Measurements from ENCODE around the gene NWD2.

NWD2 gene

DNA sequence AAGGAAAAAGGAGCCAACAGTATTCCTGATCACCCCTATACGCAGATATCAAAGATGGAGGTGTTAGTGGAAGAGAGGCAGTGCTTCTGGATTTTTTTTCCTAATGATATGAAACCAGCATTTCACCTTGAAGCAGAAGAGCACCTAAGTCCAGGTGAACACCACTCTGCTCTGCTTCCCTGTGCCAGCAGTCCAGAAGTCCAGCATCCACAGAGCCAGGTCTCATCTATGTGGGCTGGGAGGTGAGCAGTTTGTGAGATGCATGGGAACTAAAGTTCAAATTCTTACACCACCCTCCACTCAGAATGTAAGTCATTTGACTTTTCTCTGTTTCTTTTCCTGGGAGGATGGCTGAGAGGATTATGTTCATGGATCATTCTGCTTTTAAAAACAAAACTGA, 239.1 kb downstream of the NWD2 start:
- Histone ChIP-seq H3F3A (ENCODE audit: control insufficient read depth, insufficient read depth) (no peaks in the 10 kb centered on the region), H3K9me3 (ENCODE audit: control insufficient read depth, insufficient read depth, low read length) (no peaks in the 10 kb centered on the region), H4K20me1 (ENCODE audit: control insufficient read depth, insufficient read depth, low read depth, low read length) (no peaks in the 10 kb centered on the region), H3K36me3 (ENCODE audit: control insufficient read depth, low read length) (no peaks in the 10 kb centered on the region), H3K9me2 (replicated peaks; ENCODE audit: control insufficient read depth, low read length) (no peaks in the 10 kb centered on the region), H3K79me2 (ENCODE audit: control insufficient read depth, low read length) (no peaks in the 10 kb centered on the region), H3K4me1 (ENCODE audit: control insufficient read depth, low read length) (no peaks in the 10 kb centered on the region), H3K4me3 (ENCODE audit: low read length) (no peak overlapping the region), H3K4me2 (ENCODE audit: low read length) (no peak overlapping the region), H3K27ac (ENCODE audit: low read depth, low read length) (no peak overlapping the region), H3K27me3 (ENCODE audit: control insufficient read depth, low read length) (no peaks in the 10 kb centered on the region)
- TF ChIP-seq EZH2phosphoT487 (IDR thresholded peaks at IDR 0.05; ENCODE audit: borderline replicate concordance, low read length), result no peak
- TF ChIP-seq, protein P1, sequence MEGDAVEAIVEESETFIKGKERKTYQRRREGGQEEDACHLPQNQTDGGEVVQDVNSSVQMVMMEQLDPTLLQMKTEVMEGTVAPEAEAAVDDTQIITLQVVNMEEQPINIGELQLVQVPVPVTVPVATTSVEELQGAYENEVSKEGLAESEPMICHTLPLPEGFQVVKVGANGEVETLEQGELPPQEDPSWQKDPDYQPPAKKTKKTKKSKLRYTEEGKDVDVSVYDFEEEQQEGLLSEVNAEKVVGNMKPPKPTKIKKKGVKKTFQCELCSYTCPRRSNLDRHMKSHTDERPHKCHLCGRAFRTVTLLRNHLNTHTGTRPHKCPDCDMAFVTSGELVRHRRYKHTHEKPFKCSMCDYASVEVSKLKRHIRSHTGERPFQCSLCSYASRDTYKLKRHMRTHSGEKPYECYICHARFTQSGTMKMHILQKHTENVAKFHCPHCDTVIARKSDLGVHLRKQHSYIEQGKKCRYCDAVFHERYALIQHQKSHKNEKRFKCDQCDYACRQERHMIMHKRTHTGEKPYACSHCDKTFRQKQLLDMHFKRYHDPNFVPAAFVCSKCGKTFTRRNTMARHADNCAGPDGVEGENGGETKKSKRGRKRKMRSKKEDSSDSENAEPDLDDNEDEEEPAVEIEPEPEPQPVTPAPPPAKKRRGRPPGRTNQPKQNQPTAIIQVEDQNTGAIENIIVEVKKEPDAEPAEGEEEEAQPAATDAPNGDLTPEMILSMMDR (IDR thresholded peaks at IDR 0.05; ENCODE audit: low read depth, low read length, poor library complexity, severe bottlenecking), result no peak

DNA sequence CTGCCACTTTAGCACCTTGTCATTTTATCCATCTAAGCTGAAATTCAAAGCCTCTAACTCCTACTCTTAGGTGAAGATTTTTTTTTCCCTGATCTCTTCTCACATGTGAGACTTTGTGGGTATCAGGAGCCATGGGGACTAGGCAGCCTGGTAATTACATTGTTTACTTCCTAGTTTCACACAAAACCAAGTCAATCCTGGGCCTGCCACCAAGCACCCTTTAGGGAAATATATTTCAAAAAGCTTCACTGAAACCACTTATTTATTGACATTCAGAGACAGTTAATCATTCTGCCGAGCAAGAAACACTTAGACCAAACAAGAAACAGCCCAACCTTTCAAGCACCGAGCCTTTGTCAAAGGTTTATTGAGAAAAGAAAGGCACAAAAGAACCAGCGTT, 241.6 kb downstream of the NWD2 start:
- no peaks in the 10 kb centered on the region for H4K20me1 ChIP-seq (ENCODE audit: control insufficient read depth, insufficient read depth, low read depth, low read length)
- no peak overlapping the region for H3K4me2 ChIP-seq (ENCODE audit: low read length)
- H3K36me3 ChIP-seq (ENCODE audit: control insufficient read depth, low read length), result no peaks in the 10 kb centered on the region
- no peaks in the 10 kb centered on the region for H3F3A ChIP-seq (ENCODE audit: control insufficient read depth, insufficient read depth)
- H3K9me2 ChIP-seq (replicated peaks; ENCODE audit: control insufficient read depth, low read length), result no peaks in the 10 kb centered on the region
- no peak for TF ChIP-seq EZH2phosphoT487 (IDR thresholded peaks at IDR 0.05; ENCODE audit: borderline replicate concordance, low read length)
- TF ChIP-seq, protein P1 (IDR thresholded peaks at IDR 0.05; ENCODE audit: low read depth, low read length, poor library complexity, severe bottlenecking), result no peak
- no peaks in the 10 kb centered on the region for H3K79me2 ChIP-seq (ENCODE audit: control insufficient read depth, low read length)
- H3K27me3 ChIP-seq (ENCODE audit: control insufficient read depth, low read length), result no peaks in the 10 kb centered on the region
- H3K4me1 ChIP-seq (ENCODE audit: control insufficient read depth, low read length), result no peaks in the 10 kb centered on the region
- H3K27ac ChIP-seq (ENCODE audit: low read depth, low read length), result no peak overlapping the region
- H3K4me3 ChIP-seq (ENCODE audit: low read length), result no peak overlapping the region
- no peaks in the 10 kb centered on the region for H3K9me3 ChIP-seq (ENCODE audit: control insufficient read depth, insufficient read depth, low read length)

DNA sequence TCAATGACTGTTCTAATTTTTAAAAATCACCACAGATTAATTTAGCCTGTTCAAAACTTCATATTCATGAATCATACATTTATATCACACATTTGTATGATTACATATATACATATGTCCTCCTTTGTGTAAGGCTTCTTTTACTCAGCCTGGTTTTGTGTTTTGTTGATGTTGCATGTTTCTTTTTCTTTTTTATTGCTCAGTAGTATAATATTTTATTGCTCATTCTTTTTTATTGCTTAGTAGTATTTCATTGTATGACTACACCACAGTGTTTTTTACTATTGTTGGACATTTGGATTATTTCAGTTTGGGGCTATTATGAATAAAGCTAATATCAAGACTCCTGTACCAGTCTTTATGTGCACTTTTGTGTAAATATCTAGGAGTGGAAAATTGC, 243.1 kb downstream of the NWD2 start:
- H3K9me3 ChIP-seq (ENCODE audit: control insufficient read depth, insufficient read depth, low read length), result no peaks in the 10 kb centered on the region
- TF ChIP-seq, protein P1 (IDR thresholded peaks at IDR 0.05; ENCODE audit: low read depth, low read length, poor library complexity, severe bottlenecking), result no peak
- H3K27me3 ChIP-seq (ENCODE audit: control insufficient read depth, low read length), result no peaks in the 10 kb centered on the region
- no peak overlapping the region for H3K4me3 ChIP-seq (ENCODE audit: low read length)
- H3K79me2 ChIP-seq (ENCODE audit: control insufficient read depth, low read length), result no peaks in the 10 kb centered on the region
- H3K4me2 ChIP-seq (ENCODE audit: low read length), result no peak overlapping the region
- no peaks in the 10 kb centered on the region for H3K9me2 ChIP-seq (replicated peaks; ENCODE audit: control insufficient read depth, low read length)
- H3F3A ChIP-seq (ENCODE audit: control insufficient read depth, insufficient read depth), result no peaks in the 10 kb centered on the region
- no peaks in the 10 kb centered on the region for H3K4me1 ChIP-seq (ENCODE audit: control insufficient read depth, low read length)
- H4K20me1 ChIP-seq (ENCODE audit: control insufficient read depth, insufficient read depth, low read depth, low read length), result no peaks in the 10 kb centered on the region
- H3K27ac ChIP-seq (ENCODE audit: low read depth, low read length), result no peak overlapping the region
- H3K36me3 ChIP-seq (ENCODE audit: control insufficient read depth, low read length), result no peaks in the 10 kb centered on the region

DNA sequence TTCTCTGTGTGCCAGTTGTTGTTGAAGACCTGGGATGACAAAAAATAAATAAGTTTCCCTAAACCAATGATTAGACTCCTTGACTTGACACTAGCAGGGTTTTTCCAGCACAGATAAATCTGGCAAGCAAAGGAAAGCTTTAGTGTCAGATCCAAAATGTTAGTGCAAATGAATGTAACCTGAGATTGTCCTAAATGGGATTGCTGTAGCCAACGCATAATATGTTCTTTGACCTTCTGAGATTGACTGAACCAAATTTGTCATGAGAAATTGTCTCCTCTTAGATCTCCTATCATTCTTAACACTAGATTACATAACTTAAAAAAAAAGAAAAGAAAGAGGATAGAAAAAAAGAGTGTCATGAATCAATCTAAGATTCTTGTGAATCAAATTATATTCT, 245.2 kb downstream of the NWD2 start:
- Histone ChIP-seq H3K9me2 (replicated peaks; ENCODE audit: control insufficient read depth, low read length) (no peaks in the 10 kb centered on the region), H3K4me3 (ENCODE audit: low read length) (no peak overlapping the region), H4K20me1 (ENCODE audit: control insufficient read depth, insufficient read depth, low read depth, low read length) (no peaks in the 10 kb centered on the region), H3K36me3 (ENCODE audit: control insufficient read depth, low read length) (no peaks in the 10 kb centered on the region), H3K79me2 (ENCODE audit: control insufficient read depth, low read length) (no peaks in the 10 kb centered on the region), H3K27me3 (ENCODE audit: control insufficient read depth, low read length) (no peaks in the 10 kb centered on the region), H3F3A (ENCODE audit: control insufficient read depth, insufficient read depth) (no peaks in the 10 kb centered on the region), H3K9me3 (ENCODE audit: control insufficient read depth, insufficient read depth, low read length) (no peaks in the 10 kb centered on the region), H3K4me2 (ENCODE audit: low read length) (no peak overlapping the region), H3K27ac (ENCODE audit: low read depth, low read length) (no peak overlapping the region), H3K4me1 (ENCODE audit: control insufficient read depth, low read length) (no peaks in the 10 kb centered on the region)
- no peak for TF ChIP-seq EZH2phosphoT487 (IDR thresholded peaks at IDR 0.05; ENCODE audit: borderline replicate concordance, low read length)
- TF ChIP-seq, protein P1 (IDR thresholded peaks at IDR 0.05; ENCODE audit: low read depth, low read length, poor library complexity, severe bottlenecking), result no peak
